ENCODE data around the gene CDIP1. TPM values are rescaled to one million over a fixed set of nuclear protein-coding genes. Genes with fewer than 3 reads are reported as not detected.

CDIP1 gene
- total and polyA plus RNA-seq, 10 of the 15 experiments (the other 5 are each of a cell fraction or from before 2014, with no cell fraction given): 6.1 to 32.4 (median 13.6) TPM

GRCh38 chr16:4570086-4570485 lies 31.5 kb upstream of the CDIP1 start:
- Histone ChIP-seq H3K79me2 (ENCODE audit: control insufficient read depth, insufficient read depth, low read length) (no peaks in the 10 kb centered on the region), H3K9ac (ENCODE audit: control insufficient read depth, insufficient read depth, low read length) (no peak overlapping the region), H3K4me3 (no peak overlapping the region), H4K20me1 (ENCODE audit: control insufficient read depth, insufficient read depth) (no peaks in the 10 kb centered on the region), H3K4me1 (ENCODE audit: control insufficient read depth, insufficient read depth, low read length) (peaks cover 4% of the 10 kb centered on the region; the same call in 1 of the 2 replicates), H3K36me3 (ENCODE audit: control insufficient read depth in 2 of 2, insufficient read depth in 2 of 2, low read length in 1 of 2) (no peaks in the 10 kb centered on the region; a peak in 1 of 4 replicates), H3K4me2 (ENCODE audit: control insufficient read depth, insufficient read depth) (peak overlapping the region; percentile 60; the same call in 1 of the 2 replicates), H3K27me3 (replicated peaks in 1 of 2; ENCODE audit: control insufficient read depth in 2 of 2, insufficient read depth in 2 of 2, low read length in 1 of 2) (no peaks in the 10 kb centered on the region; a peak in 1 of 4 replicates), H2AFZ (ENCODE audit: control insufficient read depth, low read depth, low read length) (peak overlapping the region; percentile 2), H3K27ac (ENCODE audit: control insufficient read depth, insufficient read depth) (no peak overlapping the region), H3K9me3 (replicated peaks; ENCODE audit: control insufficient read depth, insufficient read depth, low read length) (no peaks in the 10 kb centered on the region)
- ChIA-PET RAD21 (ENCODE audit: unreplicated experiment) (no interaction called here), POLR2A (no interaction called here), SMC1A (ENCODE audit: uncharacterized antibody, unreplicated experiment) (no interaction called here), CTCF (interaction anchor here (1.0 kb wide), 1 partner anchor 9 kb away, joined by 3 read pairs; no protein-coding TSS in a partner anchor)
- FAIRE-seq (peak; percentile 7), ATAC-seq (peak; percentile 54), DNase-seq (ENCODE audit: low read depth, low spot score) (no peak)
- WGBS (ENCODE audit: insufficient coverage, insufficient replicate concordance, low lambda C conversion rate, missing lambda C conversion rate): 35% methylated on average over 6 of the region's 6 CpGs
- in situ Hi-C loops (cut with MboI): no loop called here
- no TSS peak for BruUV-seq (replicated peaks)
- intact Hi-C loops (cut with micrococcal nuclease; ENCODE audit: unreplicated experiment): no loop called here
- TF ChIP-seq HDAC2 (IDR thresholded peaks at IDR 0.05) (no peak), GABPA (IDR thresholded peaks at IDR 0.05; ENCODE audit: low read depth) (no peak), YBX1 (IDR thresholded peaks at IDR 0.05) (no peak), RELA (IDR thresholded peaks at IDR 0.05; ENCODE audit: borderline replicate concordance, partially characterized antibody) (no peak), ZNF217 (IDR thresholded peaks at IDR 0.05) (no peak), TCF7 (IDR thresholded peaks at IDR 0.05; ENCODE audit: borderline replicate concordance) (no peak), SREBF1 (IDR thresholded peaks at IDR 0.05; ENCODE audit: low read length) (no peak), CREM (IDR thresholded peaks at IDR 0.05; ENCODE audit: low read depth) (no peak), RB1 (IDR thresholded peaks at IDR 0.05; ENCODE audit: borderline replicate concordance) (no peak), POLR2AphosphoS5 (IDR thresholded peaks at IDR 0.05; ENCODE audit: low read length) (no peak), BCLAF1 (IDR thresholded peaks at IDR 0.05) (no peak), CBX5 (IDR thresholded peaks at IDR 0.05; ENCODE audit: low read depth) (no peak), ZNF384 (IDR thresholded peaks at IDR 0.05; ENCODE audit: borderline replicate concordance, low read depth, low read length) (no peak), MEF2A (IDR thresholded peaks at IDR 0.05; ENCODE audit: insufficient read depth, low read depth, low read length) (no peak)
- TF ChIP-seq, protein P1, sequence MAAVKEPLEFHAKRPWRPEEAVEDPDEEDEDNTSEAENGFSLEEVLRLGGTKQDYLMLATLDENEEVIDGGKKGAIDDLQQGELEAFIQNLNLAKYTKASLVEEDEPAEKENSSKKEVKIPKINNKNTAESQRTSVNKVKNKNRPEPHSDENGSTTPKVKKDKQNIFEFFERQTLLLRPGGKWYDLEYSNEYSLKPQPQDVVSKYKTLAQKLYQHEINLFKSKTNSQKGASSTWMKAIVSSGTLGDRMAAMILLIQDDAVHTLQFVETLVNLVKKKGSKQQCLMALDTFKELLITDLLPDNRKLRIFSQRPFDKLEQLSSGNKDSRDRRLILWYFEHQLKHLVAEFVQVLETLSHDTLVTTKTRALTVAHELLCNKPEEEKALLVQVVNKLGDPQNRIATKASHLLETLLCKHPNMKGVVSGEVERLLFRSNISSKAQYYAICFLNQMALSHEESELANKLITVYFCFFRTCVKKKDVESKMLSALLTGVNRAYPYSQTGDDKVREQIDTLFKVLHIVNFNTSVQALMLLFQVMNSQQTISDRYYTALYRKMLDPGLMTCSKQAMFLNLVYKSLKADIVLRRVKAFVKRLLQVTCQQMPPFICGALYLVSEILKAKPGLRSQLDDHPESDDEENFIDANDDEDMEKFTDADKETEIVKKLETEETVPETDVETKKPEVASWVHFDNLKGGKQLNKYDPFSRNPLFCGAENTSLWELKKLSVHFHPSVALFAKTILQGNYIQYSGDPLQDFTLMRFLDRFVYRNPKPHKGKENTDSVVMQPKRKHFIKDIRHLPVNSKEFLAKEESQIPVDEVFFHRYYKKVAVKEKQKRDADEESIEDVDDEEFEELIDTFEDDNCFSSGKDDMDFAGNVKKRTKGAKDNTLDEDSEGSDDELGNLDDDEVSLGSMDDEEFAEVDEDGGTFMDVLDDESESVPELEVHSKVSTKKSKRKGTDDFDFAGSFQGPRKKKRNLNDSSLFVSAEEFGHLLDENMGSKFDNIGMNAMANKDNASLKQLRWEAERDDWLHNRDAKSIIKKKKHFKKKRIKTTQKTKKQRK (IDR thresholded peaks at IDR 0.05; ENCODE audit: low read depth, low read length): no peak
- TF ChIP-seq, protein P2, sequence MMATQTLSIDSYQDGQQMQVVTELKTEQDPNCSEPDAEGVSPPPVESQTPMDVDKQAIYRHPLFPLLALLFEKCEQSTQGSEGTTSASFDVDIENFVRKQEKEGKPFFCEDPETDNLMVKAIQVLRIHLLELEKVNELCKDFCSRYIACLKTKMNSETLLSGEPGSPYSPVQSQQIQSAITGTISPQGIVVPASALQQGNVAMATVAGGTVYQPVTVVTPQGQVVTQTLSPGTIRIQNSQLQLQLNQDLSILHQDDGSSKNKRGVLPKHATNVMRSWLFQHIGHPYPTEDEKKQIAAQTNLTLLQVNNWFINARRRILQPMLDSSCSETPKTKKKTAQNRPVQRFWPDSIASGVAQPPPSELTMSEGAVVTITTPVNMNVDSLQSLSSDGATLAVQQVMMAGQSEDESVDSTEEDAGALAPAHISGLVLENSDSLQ (IDR thresholded peaks at IDR 0.05): no peak
- TF ChIP-seq, protein P3, sequence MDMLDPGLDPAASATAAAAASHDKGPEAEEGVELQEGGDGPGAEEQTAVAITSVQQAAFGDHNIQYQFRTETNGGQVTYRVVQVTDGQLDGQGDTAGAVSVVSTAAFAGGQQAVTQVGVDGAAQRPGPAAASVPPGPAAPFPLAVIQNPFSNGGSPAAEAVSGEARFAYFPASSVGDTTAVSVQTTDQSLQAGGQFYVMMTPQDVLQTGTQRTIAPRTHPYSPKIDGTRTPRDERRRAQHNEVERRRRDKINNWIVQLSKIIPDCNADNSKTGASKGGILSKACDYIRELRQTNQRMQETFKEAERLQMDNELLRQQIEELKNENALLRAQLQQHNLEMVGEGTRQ (IDR thresholded peaks at IDR 0.05; ENCODE audit: borderline replicate concordance, low read depth, low read length): no peak

Data from GM12878 (cell line).